Measurements from ENCODE around the gene VENTX.

VENTX gene

GRCh38 chr10:133235265-133235855 lies 2.3 kb upstream of the VENTX start:
- DNase-seq (ENCODE audit: low spot score) = no peak

- DNase-seq (ENCODE audit: low spot score) = no peak
Observed at GRCh38 chr10:133235932-133236331, 1.7 kb upstream of the VENTX start.

- no peak for DNase-seq (ENCODE audit: low spot score)
Observed at GRCh38 chr10:133236401-133237240, 1.0 kb upstream of the VENTX start.

- DNase-seq (ENCODE audit: low spot score) = no peak
Observed at GRCh38 chr10:133237241-133237587, 441 bp upstream of the VENTX start.

- DNase-seq (ENCODE audit: low spot score) = no peak
Observed at GRCh38 chr10:133238466-133238804, 780 bp downstream of the VENTX start.

GRCh38 chr10:133239990-133240389 lies 2.3 kb downstream of the VENTX start:
- DNase-seq (ENCODE audit: low spot score) = no peak

GRCh38 chr10:133241501-133242205 lies 4.0 kb downstream of the VENTX start:
- no peak for DNase-seq (ENCODE audit: low spot score)

- DNase-seq (ENCODE audit: low spot score) = no peak
Observed at GRCh38 chr10:133242611-133243356, 5.1 kb downstream of the VENTX start.

GRCh38 chr10:133243593-133243992 lies 5.9 kb downstream of the VENTX start:
- no peak for DNase-seq (ENCODE audit: low spot score)

- DNase-seq (ENCODE audit: low spot score) = no peak
Observed at GRCh38 chr10:133245439-133246235, 8.0 kb downstream of the VENTX start.

- no peak for DNase-seq (ENCODE audit: low spot score)
Observed at GRCh38 chr10:133246236-133246626, 8.6 kb downstream of the VENTX start.

GRCh38 chr10:133247681-133248333 lies 10.2 kb downstream of the VENTX start:
- DNase-seq (ENCODE audit: low spot score) = no peak

- DNase-seq (ENCODE audit: low spot score) = no peak
Observed at GRCh38 chr10:133248334-133248715, 10.7 kb downstream of the VENTX start.

GRCh38 chr10:133249094-133249780 lies 11.6 kb downstream of the VENTX start:
- no peak for DNase-seq (ENCODE audit: low spot score)

GRCh38 chr10:133249975-133250754 lies 12.5 kb downstream of the VENTX start:
- no peak for DNase-seq (ENCODE audit: low spot score)

- DNase-seq (ENCODE audit: low spot score) = no peak
Observed at GRCh38 chr10:133251388-133252222, 13.9 kb downstream of the VENTX start.

- DNase-seq (ENCODE audit: low spot score) = no peak
Observed at GRCh38 chr10:133252223-133252552, 14.5 kb downstream of the VENTX start.

- no peak for DNase-seq (ENCODE audit: low spot score)
Observed at GRCh38 chr10:133253361-133253955, 15.8 kb downstream of the VENTX start.

All from cerebellar cortex (tissue), 1 donor.